RWPE2 (cell line): ENCODE results near the gene TMEM17.

Source experiments
- ATAC-seq: fragments of 200-7000 bp; cut with Tn5 transposase; 3 replicates; pipeline ENCODE4 v1.9.1; 2021; ENCODE audit warnings: low read depth
- DNase-seq: peaks from one replicate; pipeline ENCODE4 v3.0.0-alpha.2; 2020; ENCODE audit warnings: low spot score
- H3K27ac ChIP-seq: fragments of 450-650 bp; 2 replicates; pipeline ENCODE4 v1.5.1; 2017; ENCODE audit warnings: mild to moderate bottlenecking; ENCODE audit not compliant: poor library complexity, severe bottlenecking
- H3K27me3 ChIP-seq: fragments of 250-450 bp; sonication (Bioruptor Pico); 2 replicates; pipeline ENCODE4 v1.5.1; 2021; ENCODE audit warnings: mild to moderate bottlenecking, moderate library complexity; ENCODE audit not compliant: insufficient read depth, poor library complexity, severe bottlenecking
- H3K36me3 ChIP-seq: fragments of 250-450 bp; sonication (Bioruptor Pico); 2 replicates; pipeline ENCODE4 v1.5.1; 2020; ENCODE audit warnings: low read depth, mild to moderate bottlenecking, moderate library complexity
- H3K4me1 ChIP-seq: fragments of 250-450 bp; sonication (Bioruptor Pico); 2 replicates; pipeline ENCODE4 v1.5.1; 2021; ENCODE audit warnings: mild to moderate bottlenecking, moderate library complexity; ENCODE audit not compliant: insufficient read depth, poor library complexity, severe bottlenecking
- H3K4me3 ChIP-seq: fragments of 250-450 bp; sonication (Bioruptor Pico); 2 replicates; pipeline ENCODE4 v1.5.1; 2021; ENCODE audit warnings: mild to moderate bottlenecking, moderate library complexity; ENCODE audit not compliant: severe bottlenecking
- H3K9me3 ChIP-seq: fragments of 250-450 bp; sonication (Bioruptor Pico); 2 replicates; pipeline ENCODE4 v1.5.1; 2021; ENCODE audit warnings: mild to moderate bottlenecking, moderate library complexity; ENCODE audit not compliant: severe bottlenecking
- TF ChIP-seq, protein P1 (sequence below): fragments of 450-650 bp; IDR thresholded peaks from one replicate; pipeline ENCODE4 v1.5.1; 2017; ENCODE audit warnings: mild to moderate bottlenecking, moderate library complexity; ENCODE audit not compliant: poor library complexity, severe bottlenecking

TMEM17 gene

DNA sequence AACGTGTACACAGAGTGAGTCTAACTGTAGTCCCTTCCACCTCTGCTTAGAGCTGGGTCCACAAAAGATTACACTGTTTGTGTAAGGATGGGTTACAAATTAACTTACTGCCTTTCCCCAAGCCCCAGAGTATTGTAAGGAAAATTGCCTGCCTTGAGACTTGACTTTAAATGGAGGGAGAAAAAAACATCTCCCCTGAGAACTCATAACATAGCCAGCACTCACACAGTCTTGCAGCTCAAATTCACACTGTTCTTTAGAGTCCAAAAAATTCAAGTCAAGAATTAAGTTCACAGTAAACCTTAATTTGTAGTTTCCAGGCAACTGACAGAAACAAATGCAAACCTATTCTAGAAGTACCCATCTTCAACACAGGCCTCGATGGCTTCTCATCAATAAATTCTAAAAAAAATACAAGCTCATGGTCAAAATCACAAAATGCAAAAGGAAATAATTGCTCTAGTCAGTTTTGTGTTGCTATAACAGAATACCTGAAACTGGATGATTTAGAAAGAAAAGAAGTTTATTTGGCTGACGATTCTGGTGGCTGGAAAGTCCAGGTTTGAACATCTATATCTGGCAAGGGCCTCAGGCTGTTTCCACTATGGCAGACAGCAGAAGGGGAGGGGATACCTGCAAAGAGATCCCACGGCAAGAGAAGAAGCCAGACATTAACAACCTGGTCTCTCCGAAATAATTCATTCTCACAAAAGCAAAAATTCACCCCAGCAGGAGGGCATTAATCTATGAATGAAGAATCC is 34.6 kb upstream of the TMEM17 start:
- Histone ChIP-seq H3K27ac (no peak overlapping the region), H3K27me3 (no peaks in the 10 kb centered on the region), H3K4me1 (no peaks in the 10 kb centered on the region), H3K4me3 (no peak overlapping the region), H3K36me3 (no peaks in the 10 kb centered on the region), H3K9me3 (no peaks in the 10 kb centered on the region)
- no peak for ATAC-seq
- no peak for DNase-seq
- TF ChIP-seq, protein P1, sequence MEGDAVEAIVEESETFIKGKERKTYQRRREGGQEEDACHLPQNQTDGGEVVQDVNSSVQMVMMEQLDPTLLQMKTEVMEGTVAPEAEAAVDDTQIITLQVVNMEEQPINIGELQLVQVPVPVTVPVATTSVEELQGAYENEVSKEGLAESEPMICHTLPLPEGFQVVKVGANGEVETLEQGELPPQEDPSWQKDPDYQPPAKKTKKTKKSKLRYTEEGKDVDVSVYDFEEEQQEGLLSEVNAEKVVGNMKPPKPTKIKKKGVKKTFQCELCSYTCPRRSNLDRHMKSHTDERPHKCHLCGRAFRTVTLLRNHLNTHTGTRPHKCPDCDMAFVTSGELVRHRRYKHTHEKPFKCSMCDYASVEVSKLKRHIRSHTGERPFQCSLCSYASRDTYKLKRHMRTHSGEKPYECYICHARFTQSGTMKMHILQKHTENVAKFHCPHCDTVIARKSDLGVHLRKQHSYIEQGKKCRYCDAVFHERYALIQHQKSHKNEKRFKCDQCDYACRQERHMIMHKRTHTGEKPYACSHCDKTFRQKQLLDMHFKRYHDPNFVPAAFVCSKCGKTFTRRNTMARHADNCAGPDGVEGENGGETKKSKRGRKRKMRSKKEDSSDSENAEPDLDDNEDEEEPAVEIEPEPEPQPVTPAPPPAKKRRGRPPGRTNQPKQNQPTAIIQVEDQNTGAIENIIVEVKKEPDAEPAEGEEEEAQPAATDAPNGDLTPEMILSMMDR = no peak

DNA sequence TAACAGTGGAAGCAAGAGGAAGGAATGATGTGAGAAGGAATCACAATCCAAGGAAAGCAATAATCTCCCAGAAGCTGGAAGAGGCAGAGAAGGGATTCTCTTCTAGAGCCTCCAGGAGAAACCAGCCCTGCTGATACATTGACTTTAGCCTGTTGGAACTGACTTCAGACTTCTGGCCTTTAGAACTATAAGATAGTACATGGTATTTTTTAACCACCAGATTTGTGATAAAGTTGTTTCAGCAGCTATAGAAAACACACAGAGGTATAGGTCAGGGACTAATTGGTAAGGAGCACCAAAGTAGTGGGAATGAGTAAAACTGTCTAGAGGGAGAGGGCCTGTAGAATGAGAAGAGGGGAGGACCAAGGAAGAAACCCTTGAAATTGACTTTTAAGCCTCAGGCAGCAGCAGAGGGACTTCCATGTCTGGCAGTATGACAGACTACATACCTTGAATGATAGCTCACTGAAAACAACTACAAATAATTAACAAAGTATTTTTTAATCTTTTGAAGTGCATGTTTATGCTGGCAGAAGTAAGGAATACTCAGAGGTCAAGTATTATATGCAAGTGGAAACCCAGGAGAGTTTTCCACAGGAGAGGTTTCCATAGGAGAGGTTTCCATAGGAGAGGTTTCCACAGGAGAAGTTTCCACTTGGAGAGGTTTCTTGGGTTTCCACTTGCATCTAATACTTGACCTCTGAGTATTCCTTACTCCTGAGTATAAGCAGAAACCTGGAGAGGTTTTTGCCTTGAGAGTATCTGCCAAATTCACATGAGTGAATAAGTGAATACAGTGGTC is 33.8 kb upstream of the TMEM17 start:
- ATAC-seq (no peak), DNase-seq (no peak)
- no peaks in the 10 kb centered on the region for H3K36me3 ChIP-seq
- H3K4me1 ChIP-seq = no peaks in the 10 kb centered on the region
- no peak overlapping the region for H3K27ac ChIP-seq
- TF ChIP-seq, protein P1 = no peak
- no peak overlapping the region for H3K4me3 ChIP-seq
- H3K9me3 ChIP-seq = no peaks in the 10 kb centered on the region
- H3K27me3 ChIP-seq = no peaks in the 10 kb centered on the region

DNA sequence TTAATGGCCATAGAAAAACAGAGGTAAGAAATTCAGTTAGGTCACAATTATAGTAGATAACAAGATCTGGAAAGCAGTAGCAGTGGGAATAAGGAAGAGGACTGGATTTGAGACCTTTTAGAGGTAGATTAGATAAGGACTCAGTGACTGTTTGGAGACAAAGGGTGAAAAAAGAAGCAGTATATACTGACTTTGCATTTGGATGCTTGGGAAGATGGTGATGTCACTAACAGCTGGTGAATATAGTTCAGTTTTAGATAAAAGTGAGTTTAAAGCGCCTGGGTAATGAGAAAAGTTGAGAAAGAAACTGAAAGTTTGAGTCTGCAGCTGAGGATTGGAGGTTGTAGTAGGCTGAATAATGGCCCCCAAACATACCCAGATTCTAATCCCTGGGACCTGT is 32.8 kb upstream of the TMEM17 start:
- DNase-seq (no peak), ATAC-seq (no peak)
- no peaks in the 10 kb centered on the region for H3K36me3 ChIP-seq
- no peaks in the 10 kb centered on the region for H3K4me1 ChIP-seq
- H3K9me3 ChIP-seq = no peaks in the 10 kb centered on the region
- H3K27me3 ChIP-seq = no peaks in the 10 kb centered on the region
- H3K4me3 ChIP-seq = no peak overlapping the region
- H3K27ac ChIP-seq = no peak overlapping the region
- TF ChIP-seq, protein P1 = no peak

DNA sequence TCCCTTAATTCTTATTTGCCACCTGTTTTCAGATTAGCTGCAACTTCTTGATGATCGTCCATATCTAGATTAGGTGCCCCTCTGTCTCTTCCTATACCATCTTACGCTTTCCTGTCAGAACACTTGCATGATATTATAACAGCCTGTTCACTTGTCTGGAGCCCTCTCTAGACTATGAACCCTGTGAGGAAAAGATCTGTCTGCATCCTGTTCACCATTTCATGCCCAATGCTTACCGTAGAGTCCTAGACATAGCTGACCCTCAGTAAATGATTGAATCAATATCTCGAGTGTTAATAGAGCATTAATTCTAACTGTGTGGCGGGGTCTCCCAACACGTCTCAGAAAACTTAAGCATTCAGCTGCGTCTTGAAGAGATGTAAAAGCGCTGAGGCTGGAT is 31.8 kb upstream of the TMEM17 start:
- no peaks in the 10 kb centered on the region for H3K9me3 ChIP-seq
- H3K36me3 ChIP-seq = no peaks in the 10 kb centered on the region
- no peak overlapping the region for H3K4me3 ChIP-seq
- no peak overlapping the region for H3K27ac ChIP-seq
- no peaks in the 10 kb centered on the region for H3K27me3 ChIP-seq
- ATAC-seq (no peak), DNase-seq (no peak)
- no peaks in the 10 kb centered on the region for H3K4me1 ChIP-seq
- TF ChIP-seq, protein P1 = no peak
